Measurements from ENCODE around the gene GPR146. TPM values are rescaled to one million over a fixed set of nuclear protein-coding genes. Genes with fewer than 3 reads are reported as not detected.

Gene GPR146
- total and polyA plus RNA-seq, 2 of the 4 experiments (the other 2 are of a cell fraction) = 2.2 to 3.4 TPM

GRCh38 chr7:1024331-1024841, 20.0 kb upstream of the GPR146 start:
- peaks cover 56% of the 10 kb centered on the region for H4K20me1 ChIP-seq (ENCODE audit: insufficient read depth, low read length)

More at GRCh38 chr7:1024331-1024841, 20.0 kb upstream of the GPR146 start:
- Histone ChIP-seq H3K27ac (ENCODE audit: insufficient read depth, low read length) (no peak overlapping the region), H2BK20ac (ENCODE audit: low read depth, low read length) (no peak overlapping the region), H3K9me1 (ENCODE audit: insufficient read depth, low read length) (no peaks in the 10 kb centered on the region), H2AK5ac (ENCODE audit: low read depth, low read length) (no peak overlapping the region), H3K4me1 (ENCODE audit: control insufficient read depth, insufficient read depth, low read length) (peaks cover 9% of the 10 kb centered on the region; the same call in 1 of the 2 replicates), H2BK15ac (ENCODE audit: low read depth, low read length) (no peak overlapping the region), H2BK120ac (ENCODE audit: low read depth, low read length) (no peak overlapping the region), H3K79me1 (ENCODE audit: low read depth in 1 of 2, low read length in 2 of 2) (peaks cover 18 to 74% of the 10 kb centered on the region in 2 experiments), H3K18ac (ENCODE audit: low read depth, low read length) (no peak overlapping the region), H3K36me3 (ENCODE audit: control insufficient read depth, insufficient read depth, low read length) (peaks cover 26% of the 10 kb centered on the region), H3K23ac (ENCODE audit: low read depth, low read length) (no peak overlapping the region), H2BK5ac (ENCODE audit: low read depth, low read length, poor library complexity, severe bottlenecking) (no peak overlapping the region), H2AK9ac (replicated peaks; ENCODE audit: low read depth, low read length, poor library complexity) (no peak overlapping the region), H3K4ac (ENCODE audit: low read depth, low read length) (no peak overlapping the region), H4K8ac (ENCODE audit: low read depth in 2 of 2, low read length in 2 of 2) (no peak overlapping the region), H4K91ac (ENCODE audit: insufficient read depth, low read depth, low read length) (no peak overlapping the region), H3K27me3 (ENCODE audit: control insufficient read depth, insufficient read depth, low read length) (no peaks in the 10 kb centered on the region), H3K4me2 (ENCODE audit: low read depth, low read length) (no peak overlapping the region), H2AFZ (replicated peaks; ENCODE audit: low read length, poor library complexity) (no peak overlapping the region), H3K56ac (ENCODE audit: extremely low read depth, insufficient read depth, low read length) (no peak overlapping the region), H3K4me3 (ENCODE audit: insufficient read depth, low read depth, low read length) (no peak overlapping the region), H3K14ac (replicated peaks; ENCODE audit: low read depth, low read length) (no peak overlapping the region), H3K9ac (ENCODE audit: low read depth, low read length) (no peak overlapping the region), H4K5ac (ENCODE audit: low read depth, low read length) (no peak overlapping the region), H3K9me3 (ENCODE audit: control insufficient read depth, insufficient read depth, low read length) (peaks cover 3% of the 10 kb centered on the region; the same call in 1 of the 2 replicates)
- ATAC-seq (ENCODE audit: low read depth) (no peak), DNase-seq (no peak)
- 95% methylated on average over 6 of the region's 15 CpGs; no CpG with 5 or more reads in 1 of the 2 experiments for WGBS, 2 experiments (ENCODE audit: extremely low coverage in 2 of 2, insufficient read length in 1 of 2)
- BruUV-seq (replicated peaks) = no TSS peak
- in situ Hi-C loops (cut with MboI; ENCODE audit: low sequenced_read_pairs) (no loop called here), intact Hi-C loops (cut with micrococcal nuclease) (no loop called here), dilution Hi-C loops (cut with HindIII; ENCODE audit: low sequenced_read_pairs, unreplicated experiment) (no loop called here)
- TF ChIP-seq CEBPB (IDR thresholded peaks at IDR 0.05; ENCODE audit: low read depth, low read length) (no peak), RCOR1 (IDR thresholded peaks at IDR 0.05; ENCODE audit: insufficient replicate concordance, low read length) (no peak), USF2 (IDR thresholded peaks at IDR 0.05; ENCODE audit: low read depth, low read length) (no peak), CTCF (conservative IDR thresholded peaks at IDR 0.05; ENCODE audit: low read depth, low read length) (no peak), ELK1 (IDR thresholded peaks at IDR 0.05; ENCODE audit: borderline replicate concordance, low read depth, low read length) (no peak), MAZ (IDR thresholded peaks at IDR 0.05; ENCODE audit: borderline replicate concordance, low read depth, low read length) (no peak), POLR2A (IDR thresholded peaks at IDR 0.05; ENCODE audit: low read depth, low read length) (no peak), MAFK (IDR thresholded peaks at IDR 0.05; ENCODE audit: low read depth, low read length) (no peak), CHD1 (IDR thresholded peaks at IDR 0.05; ENCODE audit: low read depth, low read length) (no peak), SMC3 (IDR thresholded peaks at IDR 0.05; ENCODE audit: low read depth, low read length) (no peak), RAD21 (IDR thresholded peaks at IDR 0.05; ENCODE audit: low read length) (no peak), RFX5 (IDR thresholded peaks at IDR 0.05; ENCODE audit: low read depth, low read length) (no peak)
- CTCF ChIA-PET = no interaction called here
- POLR2A ChIA-PET (ENCODE audit: unreplicated experiment) = no interaction called here
